HepG2 (cell line): Measurements from ENCODE around the gene TMED3. TPM values are rescaled to one million over a fixed set of nuclear protein-coding genes. Genes with fewer than 3 reads are reported as not detected.

Source experiments
- CEBPB ChIP-seq: IDR thresholded peaks from 2 replicates; pipeline ENCODE4 v1.6.1; 2011; ENCODE audit warnings: low read depth, low read length, improper control_type of control experiment, borderline replicate concordance
- CEBPG ChIP-seq: IDR thresholded peaks from 2 replicates; pipeline ENCODE4 v1.6.1; 2016
- HNRNPH1 ChIP-seq: fragments of 200-400 bp; formaldehyde crosslinking; optimal IDR thresholded peaks from 2 replicates; pipeline ENCODE3; 2017; ENCODE audit warnings: mild to moderate bottlenecking, low read depth, low read length
- MYC ChIP-seq: sonication (generic); formaldehyde crosslinking; IDR thresholded peaks from 2 replicates; pipeline ENCODE4 v1.9.0; 2021; ENCODE audit warnings: missing genetic modification reagents, borderline replicate concordance
- TP53 ChIP-seq: sonication (generic); formaldehyde crosslinking; conservative IDR thresholded peaks from 2 replicates; pipeline ENCODE4 v1.4.0; 2020; ENCODE audit warnings: missing genetic modification reagents
- ZEB1 ChIP-seq: IDR thresholded peaks from 2 replicates; pipeline ENCODE4 v1.6.1; 2012; ENCODE audit warnings: mild to moderate bottlenecking, low read depth, inconsistent platforms; ENCODE audit not compliant: insufficient replicate concordance
- ZFP36L1 ChIP-seq: sonication (generic); formaldehyde crosslinking; IDR thresholded peaks from 2 replicates; pipeline ENCODE4 v1.8.0; 2022; ENCODE audit warnings: mild to moderate bottlenecking, missing genetic modification reagents, moderate library complexity
- ZFP90 ChIP-seq: sonication (generic); formaldehyde crosslinking; IDR thresholded peaks from 2 replicates; pipeline ENCODE4 v1.8.0; 2022; ENCODE audit warnings: missing genetic modification reagents, mild to moderate bottlenecking, inconsistent platforms, borderline replicate concordance
- ZNF234 ChIP-seq: sonication (generic); formaldehyde crosslinking; conservative IDR thresholded peaks from 2 replicates; pipeline ENCODE4 v1.5.1; 2020; ENCODE audit warnings: mild to moderate bottlenecking, missing genetic modification reagents
- ZNF260 ChIP-seq: sonication (generic); formaldehyde crosslinking; IDR thresholded peaks from 2 replicates; pipeline ENCODE4 v1.4.0; 2020; ENCODE audit warnings: missing genetic modification reagents, low read depth, mild to moderate bottlenecking, borderline replicate concordance
- ZNF317 ChIP-seq: sonication (generic); formaldehyde crosslinking; IDR thresholded peaks from 2 replicates; pipeline ENCODE4 v1.5.0; 2020; ENCODE audit warnings: mild to moderate bottlenecking, missing genetic modification reagents
- ZNF549 ChIP-seq: sonication (generic); formaldehyde crosslinking; IDR thresholded peaks from 2 replicates; pipeline ENCODE4 v1.5.0; 2020; ENCODE audit warnings: missing genetic modification reagents
- ZNF557 ChIP-seq: sonication (generic); formaldehyde crosslinking; IDR thresholded peaks from 2 replicates; pipeline ENCODE4 v1.4.0; 2020; ENCODE audit warnings: missing genetic modification reagents
- polyA plus RNA-seq, 8 experiments: library from polyadenylated mRNA; depleted of rRNA in 3 of 8; stranded (reverse) in 7 of 8; unstranded in 1 of 8; fragments of >200 nt; fragmentation: Illumina TruSeq in 4 of 8; extraction: Trizol in 4 of 8; gene quantifications; 2 replicates each; pipeline versions ENCODE4 v1.2.1 to v1.2.3, GENCODE V29; 2011 to 2016; ENCODE audit warnings: low read depth in 4 of 8, missing spikeins in 1 of 8, mixed read lengths in 1 of 8; ENCODE audit not compliant: insufficient read depth in 1 of 8
- total RNA-seq, 5 experiments: library from RNA; depleted of rRNA; stranded (reverse); fragments of >200 nt; fragmentation: Illumina TruSeq; extraction: Trizol; gene quantifications; 2 replicates each; pipeline ENCODE4 v1.2.3, GENCODE V29; 2016; ENCODE audit warnings: low read depth in 1 of 5
- TF ChIP-seq, protein P1 (sequence below): sonication (generic); formaldehyde crosslinking; IDR thresholded peaks from 2 replicates; pipeline ENCODE4 v1.5.0; 2020; ENCODE audit warnings: mild to moderate bottlenecking, missing genetic modification reagents, borderline replicate concordance
- TF ChIP-seq, protein P2 (sequence below), 2 experiments: sonication (generic) in 1 of 2; formaldehyde crosslinking in 1 of 2; IDR thresholded peaks; 2 replicates each; pipeline versions ENCODE4 v1.6.1 to v1.9.0; 2014 to 2022; ENCODE audit warnings: antibody characterized with exemption in 1 of 2, borderline replicate concordance in 1 of 2, inconsistent platforms in 1 of 2, low read depth in 1 of 2, missing genetic modification reagents in 1 of 2

TMED3 gene
- total and polyA plus RNA-seq, 2 of the 13 experiments (the other 11 are each of a cell fraction or from before 2014, with no cell fraction given): 125 to 155 TPM

DNA sequence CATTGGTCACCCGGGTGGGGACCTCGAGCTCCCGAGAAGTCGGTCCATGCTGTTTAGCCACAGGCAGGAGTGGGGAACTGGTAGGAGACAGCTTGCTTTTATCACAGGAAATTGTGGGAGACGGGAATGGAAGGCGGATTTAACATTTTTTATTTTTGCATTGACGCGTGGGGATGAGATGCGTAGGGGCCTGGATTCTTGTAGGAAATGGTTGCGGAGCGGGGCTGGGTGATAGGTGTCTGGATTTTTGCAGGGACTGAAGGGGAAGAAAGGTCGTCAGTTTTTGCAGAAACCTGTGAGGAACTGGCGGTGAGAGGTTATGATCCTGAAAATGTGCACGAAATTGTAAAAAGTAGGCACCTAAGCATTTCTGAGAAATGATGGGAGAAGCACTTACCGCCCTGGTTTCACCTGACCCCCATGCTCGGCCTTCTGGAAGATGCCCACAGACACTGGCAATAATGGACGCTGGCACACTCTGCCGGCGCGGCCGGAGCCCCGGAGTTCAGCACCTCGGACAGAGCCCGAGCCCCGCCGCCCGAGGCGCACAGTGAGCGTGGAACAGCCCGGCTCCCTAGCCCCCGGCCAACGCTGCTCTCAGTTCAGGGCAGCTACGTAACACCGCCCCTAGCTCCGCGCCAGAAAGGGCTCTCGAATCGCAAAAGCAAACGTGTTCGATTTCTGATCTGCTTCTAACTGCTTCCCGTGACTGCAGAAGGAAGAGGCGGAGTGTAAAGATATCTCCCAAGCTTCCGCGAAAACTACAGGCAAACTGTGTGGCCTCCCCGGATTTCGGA, 27.5 kb upstream of the TMED3 start (continued):
- TF ChIP-seq MYC (CRISPR knock-in tag) (peak; percentile 38; the same call in 1 of the 2 replicates), CEBPG (CRISPR knock-in tag) (no peak), CEBPB (no peak), ZFP90 (CRISPR knock-in tag) (0 out of 2 replicates have a peak, but pooled peaks have one; percentile 51), ZNF557 (CRISPR knock-in tag) (peak; percentile 65; the same call in 1 of the 2 replicates), ZNF234 (CRISPR knock-in tag) (no peak), ZNF260 (CRISPR knock-in tag) (no peak), HNRNPH1 (no peak), TP53 (CRISPR knock-in tag) (0 out of 2 replicates have a peak, but pooled peaks have one; percentile 52), ZNF549 (CRISPR knock-in tag) (no peak), ZNF317 (CRISPR knock-in tag) (peak; percentile 60; the same call in 1 of the 2 replicates), ZEB1 (no peak), ZFP36L1 (CRISPR knock-in tag) (no peak)
- TF ChIP-seq, protein P1, sequence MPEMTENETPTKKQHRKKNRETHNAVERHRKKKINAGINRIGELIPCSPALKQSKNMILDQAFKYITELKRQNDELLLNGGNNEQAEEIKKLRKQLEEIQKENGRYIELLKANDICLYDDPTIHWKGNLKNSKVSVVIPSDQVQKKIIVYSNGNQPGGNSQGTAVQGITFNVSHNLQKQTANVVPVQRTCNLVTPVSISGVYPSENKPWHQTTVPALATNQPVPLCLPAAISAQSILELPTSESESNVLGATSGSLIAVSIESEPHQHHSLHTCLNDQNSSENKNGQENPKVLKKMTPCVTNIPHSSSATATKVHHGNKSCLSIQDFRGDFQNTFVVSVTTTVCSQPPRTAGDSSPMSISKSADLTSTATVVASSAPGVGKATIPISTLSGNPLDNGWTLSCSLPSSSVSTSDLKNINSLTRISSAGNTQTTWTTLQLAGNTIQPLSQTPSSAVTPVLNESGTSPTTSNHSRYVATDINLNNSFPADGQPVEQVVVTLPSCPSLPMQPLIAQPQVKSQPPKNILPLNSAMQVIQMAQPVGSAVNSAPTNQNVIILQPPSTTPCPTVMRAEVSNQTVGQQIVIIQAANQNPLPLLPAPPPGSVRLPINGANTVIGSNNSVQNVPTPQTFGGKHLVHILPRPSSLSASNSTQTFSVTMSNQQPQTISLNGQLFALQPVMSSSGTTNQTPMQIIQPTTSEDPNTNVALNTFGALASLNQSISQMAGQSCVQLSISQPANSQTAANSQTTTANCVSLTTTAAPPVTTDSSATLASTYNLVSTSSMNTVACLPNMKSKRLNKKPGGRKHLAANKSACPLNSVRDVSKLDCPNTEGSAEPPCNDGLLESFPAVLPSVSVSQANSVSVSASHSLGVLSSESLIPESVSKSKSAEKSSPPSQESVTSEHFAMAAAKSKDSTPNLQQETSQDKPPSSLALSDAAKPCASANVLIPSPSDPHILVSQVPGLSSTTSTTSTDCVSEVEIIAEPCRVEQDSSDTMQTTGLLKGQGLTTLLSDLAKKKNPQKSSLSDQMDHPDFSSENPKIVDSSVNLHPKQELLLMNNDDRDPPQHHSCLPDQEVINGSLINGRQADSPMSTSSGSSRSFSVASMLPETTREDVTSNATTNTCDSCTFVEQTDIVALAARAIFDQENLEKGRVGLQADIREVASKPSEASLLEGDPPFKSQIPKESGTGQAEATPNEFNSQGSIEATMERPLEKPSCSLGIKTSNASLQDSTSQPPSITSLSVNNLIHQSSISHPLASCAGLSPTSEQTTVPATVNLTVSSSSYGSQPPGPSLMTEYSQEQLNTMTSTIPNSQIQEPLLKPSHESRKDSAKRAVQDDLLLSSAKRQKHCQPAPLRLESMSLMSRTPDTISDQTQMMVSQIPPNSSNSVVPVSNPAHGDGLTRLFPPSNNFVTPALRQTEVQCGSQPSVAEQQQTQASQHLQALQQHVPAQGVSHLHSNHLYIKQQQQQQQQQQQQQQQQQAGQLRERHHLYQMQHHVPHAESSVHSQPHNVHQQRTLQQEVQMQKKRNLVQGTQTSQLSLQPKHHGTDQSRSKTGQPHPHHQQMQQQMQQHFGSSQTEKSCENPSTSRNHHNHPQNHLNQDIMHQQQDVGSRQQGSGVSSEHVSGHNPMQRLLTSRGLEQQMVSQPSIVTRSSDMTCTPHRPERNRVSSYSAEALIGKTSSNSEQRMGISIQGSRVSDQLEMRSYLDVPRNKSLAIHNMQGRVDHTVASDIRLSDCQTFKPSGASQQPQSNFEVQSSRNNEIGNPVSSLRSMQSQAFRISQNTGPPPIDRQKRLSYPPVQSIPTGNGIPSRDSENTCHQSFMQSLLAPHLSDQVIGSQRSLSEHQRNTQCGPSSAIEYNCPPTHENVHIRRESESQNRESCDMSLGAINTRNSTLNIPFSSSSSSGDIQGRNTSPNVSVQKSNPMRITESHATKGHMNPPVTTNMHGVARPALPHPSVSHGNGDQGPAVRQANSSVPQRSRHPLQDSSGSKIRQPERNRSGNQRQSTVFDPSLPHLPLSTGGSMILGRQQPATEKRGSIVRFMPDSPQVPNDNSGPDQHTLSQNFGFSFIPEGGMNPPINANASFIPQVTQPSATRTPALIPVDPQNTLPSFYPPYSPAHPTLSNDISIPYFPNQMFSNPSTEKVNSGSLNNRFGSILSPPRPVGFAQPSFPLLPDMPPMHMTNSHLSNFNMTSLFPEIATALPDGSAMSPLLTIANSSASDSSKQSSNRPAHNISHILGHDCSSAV (CRISPR knock-in tag): no peak
- TF ChIP-seq, protein P2, sequence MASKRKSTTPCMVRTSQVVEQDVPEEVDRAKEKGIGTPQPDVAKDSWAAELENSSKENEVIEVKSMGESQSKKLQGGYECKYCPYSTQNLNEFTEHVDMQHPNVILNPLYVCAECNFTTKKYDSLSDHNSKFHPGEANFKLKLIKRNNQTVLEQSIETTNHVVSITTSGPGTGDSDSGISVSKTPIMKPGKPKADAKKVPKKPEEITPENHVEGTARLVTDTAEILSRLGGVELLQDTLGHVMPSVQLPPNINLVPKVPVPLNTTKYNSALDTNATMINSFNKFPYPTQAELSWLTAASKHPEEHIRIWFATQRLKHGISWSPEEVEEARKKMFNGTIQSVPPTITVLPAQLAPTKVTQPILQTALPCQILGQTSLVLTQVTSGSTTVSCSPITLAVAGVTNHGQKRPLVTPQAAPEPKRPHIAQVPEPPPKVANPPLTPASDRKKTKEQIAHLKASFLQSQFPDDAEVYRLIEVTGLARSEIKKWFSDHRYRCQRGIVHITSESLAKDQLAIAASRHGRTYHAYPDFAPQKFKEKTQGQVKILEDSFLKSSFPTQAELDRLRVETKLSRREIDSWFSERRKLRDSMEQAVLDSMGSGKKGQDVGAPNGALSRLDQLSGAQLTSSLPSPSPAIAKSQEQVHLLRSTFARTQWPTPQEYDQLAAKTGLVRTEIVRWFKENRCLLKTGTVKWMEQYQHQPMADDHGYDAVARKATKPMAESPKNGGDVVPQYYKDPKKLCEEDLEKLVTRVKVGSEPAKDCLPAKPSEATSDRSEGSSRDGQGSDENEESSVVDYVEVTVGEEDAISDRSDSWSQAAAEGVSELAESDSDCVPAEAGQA (IDR thresholded peaks at IDR 0.05; ENCODE audit: low read depth): no peak
- TF ChIP-seq, protein P2 (CRISPR knock-in tag; IDR thresholded peaks at IDR 0.05; ENCODE audit: borderline replicate concordance): no peak
